Measurements from ENCODE around the gene ABCA5. TPM values are rescaled to one million over a fixed set of nuclear protein-coding genes. Genes with fewer than 3 reads are reported as not detected.

The ABCA5 gene
- total RNA-seq, 1 experiment from 2014 or later: 4.5 TPM

- Histone ChIP-seq H2BK12ac (ENCODE audit: insufficient read length, low read depth, low read length) (no peak overlapping the region), H3K23ac (ENCODE audit: insufficient read length, low read depth, low read length) (no peak overlapping the region), H3K4me1 (ENCODE audit: insufficient read depth, low read length) (peaks cover 3% of the 10 kb centered on the region; the same call in 1 of the 2 replicates), H3K23me2 (ENCODE audit: insufficient read length, low read depth, low read length, poor library complexity, severe bottlenecking) (no peaks in the 10 kb centered on the region), H3K27me3 (ENCODE audit: insufficient read depth, low read length) (no peaks in the 10 kb centered on the region), H3K18ac (ENCODE audit: insufficient read length, low read depth, low read length) (no peak overlapping the region), H3K79me1 (ENCODE audit: insufficient read depth, low read depth, low read length, poor library complexity, severe bottlenecking) (no peaks in the 10 kb centered on the region), H2BK120ac (ENCODE audit: low read depth, low read length, poor library complexity, severe bottlenecking) (no peak overlapping the region), H4K8ac (replicated peaks; ENCODE audit: insufficient read length, low read depth, low read length) (no peak overlapping the region), H3K79me2 (ENCODE audit: insufficient read depth, low read length) (no peaks in the 10 kb centered on the region), H4K91ac (ENCODE audit: insufficient read length, low read depth, low read length) (no peak overlapping the region), H2AK5ac (ENCODE audit: insufficient read length, low read length) (no peak overlapping the region), H2BK20ac (ENCODE audit: low read depth, low read length, poor library complexity, severe bottlenecking) (no peak overlapping the region), H4K5ac (ENCODE audit: insufficient read length, low read depth, low read length) (no peak overlapping the region), H2BK15ac (ENCODE audit: low read depth, low read length) (no peak overlapping the region), H3K9me3 (ENCODE audit: control insufficient read depth, low read depth, low read length) (no peaks in the 10 kb centered on the region), H2AFZ (ENCODE audit: low read length) (no peak overlapping the region), H3K4me2 (ENCODE audit: insufficient read depth, insufficient read length, low read length) (no peak overlapping the region), H3K14ac (ENCODE audit: insufficient read depth, low read length) (no peak overlapping the region), H3K56ac (ENCODE audit: insufficient read length, low read depth, low read length) (no peak overlapping the region), H2BK5ac (ENCODE audit: insufficient read length, low read length) (no peak overlapping the region), H3T11ph (ENCODE audit: low read length) (no peak overlapping the region), H3K9ac (ENCODE audit: extremely low read depth, insufficient read length, low read length) (no peak overlapping the region), H3K4ac (ENCODE audit: low read depth, low read length) (no peak overlapping the region), H4K20me1 (ENCODE audit: control insufficient read depth, insufficient read depth, insufficient read length) (no peaks in the 10 kb centered on the region), H3K27ac (ENCODE audit: insufficient read length, low read depth, low read length) (no peak overlapping the region)
- DNase-seq: no peak
- H3K27me3 Mint-ChIP-seq (ENCODE audit: low read depth): no peaks in the 10 kb centered on the region
- no peak overlapping the region for H3K4me3 Mint-ChIP-seq
- H3K4me1 Mint-ChIP-seq: peaks cover 9 to 19% of the 10 kb centered on the region in 2 experiments
- H3K9me3 Mint-ChIP-seq: no peaks in the 10 kb centered on the region
- TF ChIP-seq CTCF (conservative IDR thresholded peaks at IDR 0.05): no peak
- H3K27ac Mint-ChIP-seq: no peak overlapping the region
- no peaks in the 10 kb centered on the region for H3K36me3 Mint-ChIP-seq (ENCODE audit: insufficient read depth in 1 of 3, low read depth in 3 of 3)
- no CpG with 5 or more reads among the region's 2 CpGs for WGBS (ENCODE audit: extremely low coverage, insufficient read length, low lambda C conversion rate)
Measured at GRCh38 chr17:69375229-69375628, 48.3 kb upstream of the ABCA5 start.

Data from H9 (cell line).